ENCODE measurements around the gene TMEM53.
A peak's percentile ranks its signal among the peaks of the same experiment; 100 is the strongest.

TMEM53 gene

DNA sequence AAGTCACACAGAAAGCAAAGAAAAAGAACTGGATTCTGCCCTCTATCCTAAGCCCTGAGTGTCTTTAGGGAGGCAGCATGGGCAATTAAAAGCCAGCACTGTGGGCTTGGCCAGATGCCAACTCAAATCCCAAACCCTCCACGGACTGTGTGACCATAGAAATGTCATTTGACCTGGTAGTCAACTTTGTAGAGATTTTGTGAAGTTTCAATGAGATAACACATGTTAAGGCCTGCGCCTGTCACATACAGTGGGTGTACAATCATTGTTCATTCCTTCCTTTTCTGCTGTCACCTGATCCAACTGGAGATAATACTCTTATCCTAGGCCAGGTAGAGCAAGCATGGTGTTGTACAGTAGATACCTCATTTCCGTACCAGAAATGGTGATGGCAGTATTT, 54.2 kb downstream of the TMEM53 start:
- H3K4me3 ChIP-seq (ENCODE audit: low read depth, low read length) = no peak overlapping the region
- ChIA-PET POLR2A (interaction anchor here (0.6 kb wide), 1 partner anchor 142 kb away, joined by 4 read pairs; no protein-coding TSS in a partner anchor), CTCF (interaction anchor here (0.6 to 1.7 kb wide), 2 partner anchors 33 to 193 kb away, joined by 4 to 11 read pairs; no protein-coding TSS in a partner anchor)

GRCh38 chr1:44619261-44619900, 54.9 kb downstream of the TMEM53 start:
- Histone ChIP-seq H3K36me3 (ENCODE audit: control insufficient read depth in 2 of 2, insufficient read depth in 1 of 2, low read length in 2 of 2) (no peaks in the 10 kb centered on the region), H3K4me3 (ENCODE audit: low read depth, low read length) (no peak overlapping the region), H3K27ac (ENCODE audit: extremely low read depth, low read depth, low read length) (no peak overlapping the region), H3K9me3 (ENCODE audit: control insufficient read depth, insufficient read depth, low read depth, low read length) (no peaks in the 10 kb centered on the region), H3K4me1 (ENCODE audit: control insufficient read depth, insufficient read depth, low read length) (peaks cover 10% of the 10 kb centered on the region)
- ChIA-PET CTCF (no interaction called here), POLR2A (no interaction called here)
- peak; percentile 90 for TF ChIP-seq SP7 (tag by site-specific recombination; IDR thresholded peaks at IDR 0.05)
- TF ChIP-seq GLIS1 (tag by site-specific recombination; IDR thresholded peaks at IDR 0.05) = peak; percentile 95
- no peak for TF ChIP-seq ZNF280D (tag by site-specific recombination; IDR thresholded peaks at IDR 0.05)
- no peak for TF ChIP-seq ZNF184 (tag by site-specific recombination; IDR thresholded peaks at IDR 0.05)
- no peak for TF ChIP-seq ZNF416 (tag by site-specific recombination; IDR thresholded peaks at IDR 0.05)
- TF ChIP-seq ZBTB8A (tag by site-specific recombination; IDR thresholded peaks at IDR 0.05) = peak; percentile 46
- no peak for TF ChIP-seq ZFP41 (tag by site-specific recombination; IDR thresholded peaks at IDR 0.05; ENCODE audit: borderline replicate concordance)
- TF ChIP-seq ZIC2 (tag by site-specific recombination; IDR thresholded peaks at IDR 0.05) = peak; percentile 32; the same call in 1 of the 2 replicates
- no peak for TF ChIP-seq ZXDB (tag by site-specific recombination; IDR thresholded peaks at IDR 0.05)
- no peak for TF ChIP-seq ZNF148 (tag by site-specific recombination; IDR thresholded peaks at IDR 0.05; ENCODE audit: borderline replicate concordance)
- TF ChIP-seq ZSCAN23 (tag by site-specific recombination; IDR thresholded peaks at IDR 0.05) = no peak
- no peak for TF ChIP-seq ZSCAN16 (tag by site-specific recombination; IDR thresholded peaks at IDR 0.05)
- TF ChIP-seq ZFHX2 (tag by site-specific recombination; conservative IDR thresholded peaks at IDR 0.05) = peak; percentile 24
- peak; percentile 45 for TF ChIP-seq SP2 (tag by site-specific recombination; IDR thresholded peaks at IDR 0.05)
- no peak for TF ChIP-seq ZNF132 (tag by site-specific recombination; IDR thresholded peaks at IDR 0.05; ENCODE audit: borderline replicate concordance)
- no peak for TF ChIP-seq ZNF629 (tag by site-specific recombination; IDR thresholded peaks at IDR 0.05)
- TF ChIP-seq ZNF510 (tag by site-specific recombination; IDR thresholded peaks at IDR 0.05; ENCODE audit: insufficient replicate concordance) = no peak
- TF ChIP-seq ZBTB17 (tag by site-specific recombination; IDR thresholded peaks at IDR 0.05) = peak; percentile 44; the same call in 1 of the 2 replicates
- TF ChIP-seq, protein P1, sequence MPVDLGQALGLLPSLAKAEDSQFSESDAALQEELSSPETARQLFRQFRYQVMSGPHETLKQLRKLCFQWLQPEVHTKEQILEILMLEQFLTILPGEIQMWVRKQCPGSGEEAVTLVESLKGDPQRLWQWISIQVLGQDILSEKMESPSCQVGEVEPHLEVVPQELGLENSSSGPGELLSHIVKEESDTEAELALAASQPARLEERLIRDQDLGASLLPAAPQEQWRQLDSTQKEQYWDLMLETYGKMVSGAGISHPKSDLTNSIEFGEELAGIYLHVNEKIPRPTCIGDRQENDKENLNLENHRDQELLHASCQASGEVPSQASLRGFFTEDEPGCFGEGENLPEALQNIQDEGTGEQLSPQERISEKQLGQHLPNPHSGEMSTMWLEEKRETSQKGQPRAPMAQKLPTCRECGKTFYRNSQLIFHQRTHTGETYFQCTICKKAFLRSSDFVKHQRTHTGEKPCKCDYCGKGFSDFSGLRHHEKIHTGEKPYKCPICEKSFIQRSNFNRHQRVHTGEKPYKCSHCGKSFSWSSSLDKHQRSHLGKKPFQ (tag by site-specific recombination; IDR thresholded peaks at IDR 0.05) = no peak
- no peak for TF ChIP-seq ZNF664 (tag by site-specific recombination; IDR thresholded peaks at IDR 0.05)
- TF ChIP-seq, protein P2, sequence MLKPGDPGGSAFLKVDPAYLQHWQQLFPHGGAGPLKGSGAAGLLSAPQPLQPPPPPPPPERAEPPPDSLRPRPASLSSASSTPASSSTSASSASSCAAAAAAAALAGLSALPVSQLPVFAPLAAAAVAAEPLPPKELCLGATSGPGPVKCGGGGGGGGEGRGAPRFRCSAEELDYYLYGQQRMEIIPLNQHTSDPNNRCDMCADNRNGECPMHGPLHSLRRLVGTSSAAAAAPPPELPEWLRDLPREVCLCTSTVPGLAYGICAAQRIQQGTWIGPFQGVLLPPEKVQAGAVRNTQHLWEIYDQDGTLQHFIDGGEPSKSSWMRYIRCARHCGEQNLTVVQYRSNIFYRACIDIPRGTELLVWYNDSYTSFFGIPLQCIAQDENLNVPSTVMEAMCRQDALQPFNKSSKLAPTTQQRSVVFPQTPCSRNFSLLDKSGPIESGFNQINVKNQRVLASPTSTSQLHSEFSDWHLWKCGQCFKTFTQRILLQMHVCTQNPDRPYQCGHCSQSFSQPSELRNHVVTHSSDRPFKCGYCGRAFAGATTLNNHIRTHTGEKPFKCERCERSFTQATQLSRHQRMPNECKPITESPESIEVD (tag by site-specific recombination; IDR thresholded peaks at IDR 0.05) = 0 out of 2 replicates have a peak, but pooled peaks have one; percentile 25

More for the DNA sequence above, 54.2 kb downstream of the TMEM53 start:
- Histone ChIP-seq H3K27ac (ENCODE audit: extremely low read depth, low read depth, low read length) (no peak overlapping the region), H3K36me3 (ENCODE audit: control insufficient read depth in 2 of 2, insufficient read depth in 1 of 2, low read length in 2 of 2) (no peaks in the 10 kb centered on the region), H3K4me1 (ENCODE audit: control insufficient read depth, insufficient read depth, low read length) (peaks cover 10% of the 10 kb centered on the region), H3K9me3 (ENCODE audit: control insufficient read depth, insufficient read depth, low read depth, low read length) (no peaks in the 10 kb centered on the region)
- TF ChIP-seq, protein P3, sequence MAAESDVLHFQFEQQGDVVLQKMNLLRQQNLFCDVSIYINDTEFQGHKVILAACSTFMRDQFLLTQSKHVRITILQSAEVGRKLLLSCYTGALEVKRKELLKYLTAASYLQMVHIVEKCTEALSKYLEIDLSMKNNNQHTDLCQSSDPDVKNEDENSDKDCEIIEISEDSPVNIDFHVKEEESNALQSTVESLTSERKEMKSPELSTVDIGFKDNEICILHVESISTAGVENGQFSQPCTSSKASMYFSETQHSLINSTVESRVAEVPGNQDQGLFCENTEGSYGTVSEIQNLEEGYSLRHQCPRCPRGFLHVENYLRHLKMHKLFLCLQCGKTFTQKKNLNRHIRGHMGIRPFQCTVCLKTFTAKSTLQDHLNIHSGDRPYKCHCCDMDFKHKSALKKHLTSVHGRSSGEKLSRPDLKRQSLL (tag by site-specific recombination; IDR thresholded peaks at IDR 0.05) = no peak
- TF ChIP-seq ZNF366 (tag by site-specific recombination; conservative IDR thresholded peaks at IDR 0.05) (0 out of 2 replicates have a peak, but pooled peaks have one; percentile 10), IKZF3 (tag by site-specific recombination; IDR thresholded peaks at IDR 0.05) (no peak), ZNF24 (tag by site-specific recombination; IDR thresholded peaks at IDR 0.05) (peak; percentile 70)

All from HEK293 (cell line).